HEK293 (cell line): ENCODE data around the gene TGFB2.

ENCODE experiments used
- CTCF ChIA-PET: fragments of 350-600 bp; formaldehyde crosslinking; extraction: SDS; loops from one replicate; lab custom pipeline; 2021; ENCODE audit warnings: antibody characterized with exemption; lab: Yijun Ruan, JAX
- POLR2A ChIA-PET: fragments of 300-600 bp; formaldehyde crosslinking; extraction: SDS; loops from one replicate; lab custom pipeline; 2020; ENCODE audit warnings: antibody characterized with exemption, inconsistent platforms; lab: Yijun Ruan, JAX
- H3K27ac ChIP-seq: fragments of 200-500 bp; sonication (Bioruptor generic); 2 replicates; pipeline ENCODE4 v1.5.1; 2014; ENCODE audit warnings: low read depth, low read length, control low read depth, inconsistent platforms; ENCODE audit errors: extremely low read depth
- H3K36me3 ChIP-seq, 2 experiments: fragments of 200-500 bp in 1 of 2; sonication (Bioruptor generic) in 1 of 2; 1 replicate in 1 of 2; 2 replicates in 1 of 2; pipeline ENCODE4 v1.5.1; 2014 to 2017; ENCODE audit warnings: inconsistent platforms in 2 of 2, low read length in 2 of 2; ENCODE audit not compliant: control insufficient read depth in 2 of 2, insufficient read depth in 1 of 2
- H3K4me1 ChIP-seq: fragments of 200-500 bp; sonication (Bioruptor generic); 2 replicates; pipeline ENCODE4 v1.5.1; 2014; ENCODE audit warnings: mild to moderate bottlenecking, low read length, inconsistent platforms; ENCODE audit not compliant: control insufficient read depth, insufficient read depth
- H3K4me3 ChIP-seq: 2 replicates; pipeline ENCODE4 v1.5.1; 2011; ENCODE audit warnings: low read depth, mild to moderate bottlenecking, control low read depth, low read length, moderate library complexity
- H3K9me3 ChIP-seq: fragments of 200-500 bp; sonication (Bioruptor generic); 2 replicates; pipeline ENCODE4 v1.5.1; 2014; ENCODE audit warnings: low read depth, low read length, inconsistent platforms; ENCODE audit not compliant: control insufficient read depth, insufficient read depth
- BCL11B ChIP-seq: fragments of 450-650 bp; formaldehyde crosslinking; IDR thresholded peaks from 2 replicates; pipeline ENCODE4 v1.5.1; 2016; ENCODE audit warnings: low read depth, missing biosample characterization, missing genetic modification characterization
- BCL6B ChIP-seq: fragments of 450-650 bp; formaldehyde crosslinking; IDR thresholded peaks from 2 replicates; pipeline ENCODE4 v1.5.1; 2017; ENCODE audit warnings: missing biosample characterization, missing genetic modification characterization
- EGR2 ChIP-seq: fragments of 450-650 bp; formaldehyde crosslinking; IDR thresholded peaks from 2 replicates; pipeline ENCODE4 v1.5.1; 2016; ENCODE audit warnings: low read depth, missing biosample characterization, missing genetic modification characterization
- HOXD13 ChIP-seq: sonication (generic); formaldehyde crosslinking; IDR thresholded peaks from 2 replicates; pipeline ENCODE4 v1.8.0; 2022; ENCODE audit warnings: missing genetic modification reagents, borderline replicate concordance
- MEIS1 ChIP-seq: sonication (generic); formaldehyde crosslinking; IDR thresholded peaks from 2 replicates; pipeline ENCODE4 v1.8.1; 2022; ENCODE audit warnings: missing genetic modification reagents, mild to moderate bottlenecking, borderline replicate concordance
- MZF1 ChIP-seq: fragments of 450-650 bp; formaldehyde crosslinking; IDR thresholded peaks from 2 replicates; pipeline ENCODE4 v1.5.1; 2017; ENCODE audit warnings: missing biosample characterization, missing genetic modification characterization, borderline replicate concordance
- OSR2 ChIP-seq: fragments of 450-650 bp; formaldehyde crosslinking; IDR thresholded peaks from 2 replicates; pipeline ENCODE4 v1.5.1; 2016; ENCODE audit warnings: missing biosample characterization, missing genetic modification characterization
- PBX3 ChIP-seq: sonication (generic); formaldehyde crosslinking; IDR thresholded peaks from 2 replicates; pipeline ENCODE4 v1.8.1; 2022; ENCODE audit warnings: mild to moderate bottlenecking, moderate library complexity, missing genetic modification reagents
- REPIN1 ChIP-seq: fragments of 450-650 bp; formaldehyde crosslinking; IDR thresholded peaks from 2 replicates; pipeline ENCODE4 v1.5.1; 2017; ENCODE audit warnings: missing biosample characterization, missing genetic modification characterization, low read depth
- SALL2 ChIP-seq: fragments of 450-650 bp; formaldehyde crosslinking; IDR thresholded peaks from 2 replicates; pipeline ENCODE4 v1.5.0; 2017; ENCODE audit warnings: missing biosample characterization, mild to moderate bottlenecking, missing genetic modification characterization, borderline replicate concordance
- SP7 ChIP-seq: fragments of 450-650 bp; formaldehyde crosslinking; IDR thresholded peaks from 2 replicates; pipeline ENCODE4 v1.5.1; 2016; ENCODE audit warnings: missing biosample characterization, missing genetic modification characterization
- TSHZ1 ChIP-seq: fragments of 450-650 bp; formaldehyde crosslinking; IDR thresholded peaks from 2 replicates; pipeline ENCODE4 v1.5.1; 2016; ENCODE audit warnings: missing biosample characterization, missing genetic modification characterization, borderline replicate concordance
- YY2 ChIP-seq: fragments of 450-650 bp; formaldehyde crosslinking; IDR thresholded peaks from 2 replicates; pipeline ENCODE4 v1.5.1; 2016; ENCODE audit warnings: missing biosample characterization, missing genetic modification characterization
- ZBTB1 ChIP-seq: fragments of 450-650 bp; formaldehyde crosslinking; IDR thresholded peaks from 2 replicates; pipeline ENCODE4 v1.5.1; 2016; ENCODE audit warnings: missing biosample characterization, missing genetic modification characterization
- ZBTB20 ChIP-seq: fragments of 450-650 bp; formaldehyde crosslinking; IDR thresholded peaks from 2 replicates; pipeline ENCODE4 v1.5.1; 2016; ENCODE audit warnings: missing biosample characterization, missing genetic modification characterization
- ZBTB48 ChIP-seq: fragments of 450-650 bp; formaldehyde crosslinking; IDR thresholded peaks from 2 replicates; pipeline ENCODE4 v1.5.1; 2016; ENCODE audit warnings: missing biosample characterization, missing genetic modification characterization
- ZNF133 ChIP-seq: fragments of 450-650 bp; formaldehyde crosslinking; IDR thresholded peaks from 2 replicates; pipeline ENCODE4 v1.5.1; 2016; ENCODE audit warnings: missing biosample characterization, missing genetic modification characterization
- ZNF248 ChIP-seq: fragments of 450-650 bp; formaldehyde crosslinking; IDR thresholded peaks from 2 replicates; pipeline ENCODE4 v1.5.1; 2017; ENCODE audit warnings: missing biosample characterization, missing genetic modification characterization
- ZNF274 ChIP-seq, 2 experiments: fragments of 200-500 bp in 1 of 2; fragments of 450-650 bp in 1 of 2; sonication (Bioruptor generic) in 1 of 2; formaldehyde crosslinking in 1 of 2; IDR thresholded peaks; 2 replicates each; pipeline versions ENCODE4 v1.5.1 to v1.6.1; 2014 to 2016; ENCODE audit warnings: borderline replicate concordance in 1 of 2, inconsistent platforms in 1 of 2, low read length in 1 of 2, missing biosample characterization in 1 of 2, missing genetic modification characterization in 1 of 2
- ZNF335 ChIP-seq: fragments of 450-650 bp; formaldehyde crosslinking; conservative IDR thresholded peaks from 2 replicates; pipeline ENCODE4 v1.5.1; 2016; ENCODE audit warnings: missing biosample characterization, missing genetic modification characterization
- ZNF341 ChIP-seq: fragments of 450-650 bp; formaldehyde crosslinking; IDR thresholded peaks from 2 replicates; pipeline ENCODE4; 2016; ENCODE audit warnings: low read depth, missing biosample characterization, missing genetic modification characterization
- ZNF514 ChIP-seq: fragments of 450-650 bp; formaldehyde crosslinking; IDR thresholded peaks from 2 replicates; pipeline ENCODE4 v1.5.1; 2016; ENCODE audit warnings: missing biosample characterization, missing genetic modification characterization
- ZNF670 ChIP-seq: fragments of 450-650 bp; formaldehyde crosslinking; IDR thresholded peaks from 2 replicates; pipeline ENCODE4 v1.5.1; 2016; ENCODE audit warnings: missing biosample characterization, missing genetic modification characterization, low read depth
- ZNF791 ChIP-seq: fragments of 450-650 bp; formaldehyde crosslinking; IDR thresholded peaks from 2 replicates; pipeline ENCODE4 v1.5.1; 2016; ENCODE audit warnings: missing biosample characterization, missing genetic modification characterization
- ZSCAN16 ChIP-seq: fragments of 450-650 bp; formaldehyde crosslinking; IDR thresholded peaks from 2 replicates; pipeline ENCODE4 v1.5.1; 2016; ENCODE audit warnings: missing biosample characterization, missing genetic modification characterization
- TF ChIP-seq, protein P1 (sequence below): fragments of 450-650 bp; formaldehyde crosslinking; IDR thresholded peaks from 2 replicates; pipeline ENCODE4 v1.5.1; 2017; ENCODE audit warnings: missing biosample characterization, missing genetic modification characterization
- TF ChIP-seq, protein P2 (sequence below): fragments of 450-650 bp; formaldehyde crosslinking; IDR thresholded peaks from 2 replicates; pipeline ENCODE4 v1.5.1; 2017; ENCODE audit warnings: missing biosample characterization, missing genetic modification characterization

TGFB2 gene

DNA sequence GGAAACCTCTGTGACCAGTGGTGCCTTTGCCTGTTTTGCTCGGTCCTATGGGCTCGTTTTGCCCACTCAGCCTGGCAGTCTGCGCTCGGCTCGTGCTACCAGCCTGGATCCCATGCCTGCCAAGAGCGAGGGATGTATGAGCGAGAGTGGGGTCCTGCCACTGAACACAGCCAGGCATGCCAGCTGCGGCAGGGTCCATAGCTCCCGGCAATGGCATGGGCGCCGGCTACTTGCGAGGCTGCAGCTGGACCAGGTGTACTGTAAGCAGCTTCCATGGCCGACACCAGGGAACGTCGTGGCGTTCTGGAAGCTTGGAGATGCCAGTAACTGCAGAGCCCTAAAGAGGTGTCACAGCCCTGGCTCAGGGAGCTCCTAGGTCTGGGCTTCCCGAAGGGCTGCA lies 22.4 kb upstream of the TGFB2 start:
- Histone ChIP-seq H3K9me3 (no peaks in the 10 kb centered on the region), H3K36me3 (peaks cover 0 to 8% of the 10 kb centered on the region in 2 experiments; a peak in 1 of 3 replicates), H3K4me3 (no peak overlapping the region), H3K4me1 (no peaks in the 10 kb centered on the region), H3K27ac (no peak overlapping the region)
- POLR2A ChIA-PET = no interaction called here
- TF ChIP-seq HOXD13 (CRISPR knock-in tag) = no peak
- TF ChIP-seq YY2 = no peak
- no peak for TF ChIP-seq ZNF248
- no peak for TF ChIP-seq SP7 (tag by site-specific recombination)
- TF ChIP-seq ZBTB20 (tag by site-specific recombination) = no peak
- TF ChIP-seq, protein P1, sequence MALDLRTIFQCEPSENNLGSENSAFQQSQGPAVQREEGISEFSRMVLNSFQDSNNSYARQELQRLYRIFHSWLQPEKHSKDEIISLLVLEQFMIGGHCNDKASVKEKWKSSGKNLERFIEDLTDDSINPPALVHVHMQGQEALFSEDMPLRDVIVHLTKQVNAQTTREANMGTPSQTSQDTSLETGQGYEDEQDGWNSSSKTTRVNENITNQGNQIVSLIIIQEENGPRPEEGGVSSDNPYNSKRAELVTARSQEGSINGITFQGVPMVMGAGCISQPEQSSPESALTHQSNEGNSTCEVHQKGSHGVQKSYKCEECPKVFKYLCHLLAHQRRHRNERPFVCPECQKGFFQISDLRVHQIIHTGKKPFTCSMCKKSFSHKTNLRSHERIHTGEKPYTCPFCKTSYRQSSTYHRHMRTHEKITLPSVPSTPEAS (tag by site-specific recombination) = no peak
- TF ChIP-seq ZNF274 (IDR thresholded peaks at IDR 0.05; ENCODE audit: low read length) = no peak
- TF ChIP-seq ZNF274 (tag by site-specific recombination; IDR thresholded peaks at IDR 0.05; ENCODE audit: borderline replicate concordance) = no peak
- no peak for TF ChIP-seq ZNF514
- no peak for TF ChIP-seq ZBTB48 (tag by site-specific recombination)
- TF ChIP-seq BCL6B (tag by site-specific recombination) = no peak
- TF ChIP-seq ZNF335 = no peak
- no peak for TF ChIP-seq OSR2
- TF ChIP-seq ZNF133 = no peak
- TF ChIP-seq PBX3 (CRISPR knock-in tag) = no peak
- no peak for TF ChIP-seq REPIN1 (tag by site-specific recombination)
- TF ChIP-seq EGR2 (tag by site-specific recombination) = no peak
- TF ChIP-seq ZNF791 (tag by site-specific recombination) = no peak
- TF ChIP-seq ZBTB1 (tag by site-specific recombination) = no peak
- CTCF ChIA-PET = interaction anchor here (1.6 kb wide), 2 partner anchors 23 to 1490 kb away, joined by 8 to 9 read pairs; no protein-coding TSS in a partner anchor

- Histone ChIP-seq H3K4me3 (no peak overlapping the region), H3K27ac (no peak overlapping the region), H3K9me3 (no peaks in the 10 kb centered on the region), H3K4me1 (no peaks in the 10 kb centered on the region), H3K36me3 (peaks cover 0 to 8% of the 10 kb centered on the region in 2 experiments; a peak in 1 of 3 replicates)
- POLR2A ChIA-PET = no interaction called here
- CTCF ChIA-PET = interaction anchor here (1.6 kb wide), 1 partner anchor 24 kb away, joined by 8 read pairs; no protein-coding TSS in a partner anchor
- TF ChIP-seq, protein P2, sequence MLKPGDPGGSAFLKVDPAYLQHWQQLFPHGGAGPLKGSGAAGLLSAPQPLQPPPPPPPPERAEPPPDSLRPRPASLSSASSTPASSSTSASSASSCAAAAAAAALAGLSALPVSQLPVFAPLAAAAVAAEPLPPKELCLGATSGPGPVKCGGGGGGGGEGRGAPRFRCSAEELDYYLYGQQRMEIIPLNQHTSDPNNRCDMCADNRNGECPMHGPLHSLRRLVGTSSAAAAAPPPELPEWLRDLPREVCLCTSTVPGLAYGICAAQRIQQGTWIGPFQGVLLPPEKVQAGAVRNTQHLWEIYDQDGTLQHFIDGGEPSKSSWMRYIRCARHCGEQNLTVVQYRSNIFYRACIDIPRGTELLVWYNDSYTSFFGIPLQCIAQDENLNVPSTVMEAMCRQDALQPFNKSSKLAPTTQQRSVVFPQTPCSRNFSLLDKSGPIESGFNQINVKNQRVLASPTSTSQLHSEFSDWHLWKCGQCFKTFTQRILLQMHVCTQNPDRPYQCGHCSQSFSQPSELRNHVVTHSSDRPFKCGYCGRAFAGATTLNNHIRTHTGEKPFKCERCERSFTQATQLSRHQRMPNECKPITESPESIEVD = no peak
- no peak for TF ChIP-seq ZNF670
- TF ChIP-seq MEIS1 (CRISPR knock-in tag) = no peak
- TF ChIP-seq MZF1 (tag by site-specific recombination) = no peak
- no peak for TF ChIP-seq BCL11B (tag by site-specific recombination)
- TF ChIP-seq SALL2 (tag by site-specific recombination) = no peak
- TF ChIP-seq ZSCAN16 (tag by site-specific recombination) = no peak
- TF ChIP-seq ZNF341 (tag by site-specific recombination) = no peak
- no peak for TF ChIP-seq TSHZ1 (tag by site-specific recombination)
Measured at GRCh38 chr1:218323568-218324225, 21.4 kb upstream of the TGFB2 start.
